ENCODE data around the gene MRPL36. TPM values are rescaled to one million over a fixed set of nuclear protein-coding genes. Genes with fewer than 3 reads are reported as not detected.

MRPL36 gene
- total RNA-seq, 5 donors from 2014 or later (not counting 1 experiment from before 2014, with no cell fraction given) = 10.6 to 32.5 (median 29.8) TPM

DNA sequence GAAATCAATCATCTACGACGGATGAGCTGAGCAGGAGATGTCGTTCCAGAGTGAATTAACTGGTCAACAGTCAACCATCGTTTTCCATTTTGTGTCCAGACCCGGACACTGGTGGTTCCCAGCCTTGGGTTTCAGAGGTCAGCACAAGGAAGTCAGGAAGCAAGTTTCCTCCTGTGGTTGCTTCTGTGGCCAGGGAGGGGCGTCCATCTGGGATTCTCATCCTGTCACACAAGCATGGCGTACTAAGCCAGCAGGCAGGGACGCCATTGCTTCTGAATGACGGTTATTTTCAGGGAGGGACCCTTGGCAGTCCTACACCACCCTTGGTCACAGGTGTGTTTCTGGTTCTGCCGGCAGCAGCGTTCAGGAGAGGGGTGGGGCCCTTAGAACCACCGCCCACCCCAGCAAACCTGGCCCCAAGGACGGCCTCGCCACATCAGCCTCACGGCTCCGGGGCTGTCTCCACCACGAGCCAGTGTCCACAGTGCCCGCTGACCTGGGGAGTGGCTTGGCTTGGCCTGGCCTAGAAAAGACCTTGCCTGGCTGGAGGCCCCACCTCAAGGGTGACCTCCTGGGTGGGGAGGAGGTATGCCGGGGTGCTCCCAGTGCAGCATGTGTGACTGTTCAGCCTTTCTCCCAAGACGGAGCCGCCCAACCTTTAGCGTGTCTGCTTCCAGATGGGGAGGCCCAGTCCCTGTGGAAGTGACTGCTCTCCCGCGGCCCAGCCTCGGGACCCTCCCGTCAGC is 26.8 kb upstream of the MRPL36 start:
- H3K27ac Mint-ChIP-seq = no peak overlapping the region
- Histone ChIP-seq H3K9me3 (no peaks in the 10 kb centered on the region), H3K36me3 (ENCODE audit: control insufficient read depth in 2 of 2, extremely low read depth in 1 of 2, insufficient read depth in 1 of 2, low read length in 1 of 2) (peaks cover 7 to 8% of the 10 kb centered on the region in 2 donors)

DNA sequence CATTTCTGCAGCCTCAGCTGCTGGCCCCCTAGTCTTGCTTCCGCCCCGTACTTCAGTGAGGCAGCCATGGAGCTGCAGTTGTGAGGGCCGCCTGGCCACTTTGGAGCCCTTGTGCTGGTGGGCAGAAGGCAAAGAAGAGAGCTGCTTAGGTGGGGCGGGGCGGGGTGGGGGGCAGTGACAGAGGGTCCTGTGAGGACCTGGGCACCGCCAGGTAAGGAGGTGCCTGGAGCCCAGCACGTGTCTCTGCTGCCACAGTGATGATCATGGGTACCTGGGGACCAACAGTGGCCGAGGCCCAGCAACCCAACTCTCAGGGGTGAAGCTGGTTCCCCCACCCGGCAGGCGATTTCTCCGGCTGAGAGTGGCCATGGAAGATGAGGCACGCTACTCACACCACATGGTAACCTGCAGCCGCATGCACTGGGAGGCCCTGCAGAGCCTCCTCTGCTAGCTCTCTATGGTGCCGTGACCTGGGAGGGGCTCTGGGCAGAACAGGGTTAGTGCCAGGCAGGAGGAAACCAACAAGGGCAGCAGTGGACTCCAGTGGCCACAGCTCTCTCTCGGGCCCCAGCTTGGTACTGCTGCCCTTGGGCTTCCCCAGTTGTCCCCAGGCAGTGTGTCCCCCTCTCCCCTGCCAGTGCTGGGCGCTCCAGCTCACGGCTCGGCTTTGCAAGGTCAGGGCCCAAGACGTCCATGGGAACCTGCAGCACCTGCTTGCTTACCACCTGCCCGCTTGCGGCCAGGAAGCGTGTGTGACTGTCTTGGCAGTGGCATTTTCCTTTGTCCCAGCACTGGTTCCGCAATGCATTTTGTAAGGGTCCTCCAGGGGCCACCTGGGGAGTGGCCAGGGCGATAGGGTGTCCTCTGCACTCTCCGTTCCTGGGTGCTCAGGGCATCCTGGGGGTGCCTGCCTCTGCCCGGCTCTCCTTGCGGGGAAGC is 25.5 kb upstream of the MRPL36 start:
- H3K27me3 Mint-ChIP-seq = no peaks in the 10 kb centered on the region
- POLR2A ChIA-PET = no interaction called here
- CTCF ChIA-PET = no interaction called here

More for the DNA sequence above, 26.8 kb upstream of the MRPL36 start:
- CTCF ChIA-PET = no interaction called here
- Mint-ChIP-seq H3K9me3 (peaks cover 0 to 5% (median 0%) of the 10 kb centered on the region in 3 donors), H3K36me3 (peaks cover 27% of the 10 kb centered on the region), H3K4me3 (no peak overlapping the region), H3K27me3 (no peaks in the 10 kb centered on the region), H3K4me1 (peaks cover 0 to 7% (median 0%) of the 10 kb centered on the region in 3 donors)
- ATAC-seq (replicated peaks in 1 of 4) (no peak), DNase-seq (no peak)
- POLR2A ChIA-PET = interaction anchor here in 1 of 2 donors (0.7 kb wide), 1 partner anchor 40 kb away, joined by 6 read pairs; no protein-coding TSS in a partner anchor
- 89% methylated on average over 15 of the region's 26 CpGs for WGBS (ENCODE audit: insufficient coverage)
- no peak overlapping the region for H3K4me3 ChIP-seq (ENCODE audit: control insufficient read depth in 1 of 2, extremely low read depth in 1 of 2, low read length in 1 of 2)
- no peaks in the 10 kb centered on the region for H3K27me3 ChIP-seq (replicated peaks in 1 of 2; ENCODE audit: control insufficient read depth in 2 of 2, extremely low read depth in 1 of 2, insufficient read depth in 2 of 2, low read length in 1 of 2)
- H3K27ac ChIP-seq (ENCODE audit: low read length) = no peak overlapping the region
- H3K4me1 ChIP-seq (ENCODE audit: control insufficient read depth in 1 of 2, extremely low read depth in 1 of 2, insufficient read depth in 2 of 2, low read length in 2 of 2) = peaks cover 0 to 3% of the 10 kb centered on the region in 2 experiments

DNA sequence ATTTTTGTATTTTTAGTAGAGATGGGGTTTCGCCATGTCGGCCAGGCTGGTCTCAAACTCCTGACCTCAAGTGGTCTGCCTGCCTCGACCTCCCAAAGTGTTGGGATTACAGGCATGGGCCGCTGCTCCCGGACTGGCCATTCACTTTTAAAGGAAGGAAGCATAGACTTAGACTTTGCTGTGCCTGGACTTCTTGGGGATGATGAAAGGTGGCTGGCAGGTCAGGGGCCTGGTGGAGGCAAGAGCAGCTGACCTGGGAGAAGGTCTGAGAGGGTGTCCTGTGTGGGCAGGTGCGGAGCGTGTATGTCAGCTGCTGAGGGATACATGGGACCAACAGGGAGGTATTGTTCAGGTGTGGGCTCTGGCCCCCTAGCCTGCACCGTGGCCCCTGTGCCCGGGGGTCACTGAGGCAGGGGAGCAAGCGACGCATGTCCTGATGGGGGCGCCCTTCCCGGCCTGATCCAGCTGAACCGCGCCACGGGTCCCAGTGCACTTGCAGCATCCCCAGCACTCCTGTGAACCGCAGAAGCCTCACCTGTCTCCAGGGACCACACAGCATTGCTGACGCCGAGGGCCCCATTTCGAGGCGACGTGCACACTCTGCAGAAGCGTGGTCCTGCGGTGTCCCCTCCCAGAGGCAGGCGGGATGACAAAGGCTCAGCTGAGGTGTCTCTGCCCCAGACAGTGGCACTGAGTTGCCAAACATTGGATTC is 24.6 kb upstream of the MRPL36 start:
- DNase-seq (peak in 1 of 35 experiments; percentile 11), ATAC-seq (replicated peaks in 1 of 4) (no peak)
- Mint-ChIP-seq H3K27me3 (no peaks in the 10 kb centered on the region), H3K4me3 (no peak overlapping the region), H3K27ac (no peak overlapping the region), H3K4me1 (peaks cover 0 to 7% (median 0%) of the 10 kb centered on the region in 3 donors), H3K36me3 (peaks cover 43% of the 10 kb centered on the region), H3K9me3 (peaks cover 0 to 5% (median 0%) of the 10 kb centered on the region in 3 donors)
- Histone ChIP-seq H3K27ac (ENCODE audit: low read length) (no peak overlapping the region), H3K9me3 (no peaks in the 10 kb centered on the region), H3K4me3 (ENCODE audit: control insufficient read depth in 1 of 2, extremely low read depth in 1 of 2, low read length in 1 of 2) (no peak overlapping the region), H3K36me3 (ENCODE audit: control insufficient read depth in 2 of 2, extremely low read depth in 1 of 2, insufficient read depth in 1 of 2, low read length in 1 of 2) (peaks cover 17 to 26% of the 10 kb centered on the region in 2 donors), H3K27me3 (replicated peaks in 1 of 2; ENCODE audit: control insufficient read depth in 2 of 2, extremely low read depth in 1 of 2, insufficient read depth in 2 of 2, low read length in 1 of 2) (no peaks in the 10 kb centered on the region), H3K4me1 (ENCODE audit: control insufficient read depth in 1 of 2, extremely low read depth in 1 of 2, insufficient read depth in 2 of 2, low read length in 2 of 2) (peaks cover 0 to 3% of the 10 kb centered on the region in 2 experiments)
- ChIA-PET CTCF (no interaction called here), POLR2A (no interaction called here)
- 96% methylated on average over 18 of the region's 25 CpGs for WGBS (ENCODE audit: insufficient coverage)

More for the DNA sequence above, 25.5 kb upstream of the MRPL36 start:
- Histone ChIP-seq H3K36me3 (ENCODE audit: control insufficient read depth in 2 of 2, extremely low read depth in 1 of 2, insufficient read depth in 1 of 2, low read length in 1 of 2) (peaks cover 17 to 20% of the 10 kb centered on the region in 2 donors), H3K9me3 (no peaks in the 10 kb centered on the region), H3K27me3 (replicated peaks in 1 of 2; ENCODE audit: control insufficient read depth in 2 of 2, extremely low read depth in 1 of 2, insufficient read depth in 2 of 2, low read length in 1 of 2) (no peaks in the 10 kb centered on the region), H3K27ac (ENCODE audit: low read length) (no peak overlapping the region), H3K4me1 (ENCODE audit: control insufficient read depth in 1 of 2, extremely low read depth in 1 of 2, insufficient read depth in 2 of 2, low read length in 2 of 2) (peaks cover 0 to 3% of the 10 kb centered on the region in 2 experiments), H3K4me3 (ENCODE audit: control insufficient read depth in 1 of 2, extremely low read depth in 1 of 2, low read length in 1 of 2) (no peak overlapping the region)
- Mint-ChIP-seq H3K27ac (no peak overlapping the region), H3K9me3 (peaks cover 0 to 5% (median 0%) of the 10 kb centered on the region in 3 donors), H3K4me1 (peaks cover 0 to 7% (median 0%) of the 10 kb centered on the region in 3 donors), H3K36me3 (peaks cover 37% of the 10 kb centered on the region), H3K4me3 (no peak overlapping the region)
- ATAC-seq (replicated peaks in 1 of 4) = no peak
- peak in 1 of 35 experiments; percentile 9 for DNase-seq
- WGBS (ENCODE audit: insufficient coverage) = 95% methylated on average over 27 of the region's 27 CpGs

DNA sequence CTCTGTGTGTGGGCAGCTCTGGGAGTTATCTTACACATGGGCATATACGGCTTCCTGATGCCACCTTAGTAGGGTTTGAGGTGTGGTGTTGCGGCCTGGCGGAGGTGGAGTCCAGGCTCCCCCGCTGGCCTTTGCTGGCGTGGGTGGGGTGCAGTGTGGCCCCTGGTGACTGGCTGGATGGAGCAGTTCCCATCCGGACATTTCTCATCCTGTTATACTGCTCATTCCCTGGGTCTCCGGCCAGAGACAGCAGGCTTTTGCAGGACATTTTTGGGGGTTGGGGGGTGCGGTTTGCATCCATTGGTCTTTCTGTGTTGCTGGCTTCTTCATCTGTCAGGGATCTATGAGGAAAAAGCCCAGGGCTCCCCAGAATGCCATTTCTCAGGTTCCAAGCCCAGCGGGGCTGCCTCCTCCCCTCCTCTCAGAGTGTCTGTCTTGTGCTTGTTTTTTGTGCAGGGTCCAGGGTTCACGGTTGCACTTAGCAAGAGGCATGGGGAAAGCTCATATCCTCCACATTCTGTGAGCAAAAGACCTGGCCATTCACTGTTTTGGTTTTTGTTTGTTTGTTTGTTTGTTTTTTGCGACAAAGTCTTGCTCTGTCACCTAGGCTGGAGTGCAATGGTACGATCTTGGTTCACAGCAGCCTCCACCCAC is 23.9 kb upstream of the MRPL36 start:
- peaks cover 0 to 7% (median 0%) of the 10 kb centered on the region in 3 donors for H3K4me1 Mint-ChIP-seq
- no peak overlapping the region for H3K4me3 Mint-ChIP-seq
- no peaks in the 10 kb centered on the region for H3K9me3 ChIP-seq
- 94% methylated on average over 4 of the region's 12 CpGs for WGBS (ENCODE audit: insufficient coverage)
- DNase-seq (peak in 1 of 35 experiments; percentile 6), ATAC-seq (replicated peaks in 1 of 4) (no peak)
- H3K36me3 Mint-ChIP-seq = peaks cover 50% of the 10 kb centered on the region
- POLR2A ChIA-PET = no interaction called here
- peaks cover 0 to 5% (median 0%) of the 10 kb centered on the region in 3 donors for H3K9me3 Mint-ChIP-seq
- no peaks in the 10 kb centered on the region for H3K27me3 ChIP-seq (replicated peaks in 1 of 2; ENCODE audit: control insufficient read depth in 2 of 2, extremely low read depth in 1 of 2, insufficient read depth in 2 of 2, low read length in 1 of 2)
- H3K27ac Mint-ChIP-seq = no peak overlapping the region
- CTCF ChIA-PET = no interaction called here
- peaks cover 17 to 30% of the 10 kb centered on the region in 2 donors for H3K36me3 ChIP-seq (ENCODE audit: control insufficient read depth in 2 of 2, extremely low read depth in 1 of 2, insufficient read depth in 1 of 2, low read length in 1 of 2)
- no peak overlapping the region for H3K27ac ChIP-seq (ENCODE audit: low read length)
- H3K4me3 ChIP-seq (ENCODE audit: control insufficient read depth in 1 of 2, extremely low read depth in 1 of 2, low read length in 1 of 2) = no peak overlapping the region
- no peaks in the 10 kb centered on the region for H3K27me3 Mint-ChIP-seq
- H3K4me1 ChIP-seq (ENCODE audit: control insufficient read depth in 1 of 2, extremely low read depth in 1 of 2, insufficient read depth in 2 of 2, low read length in 2 of 2) = peaks cover 0 to 3% of the 10 kb centered on the region in 2 experiments

DNA sequence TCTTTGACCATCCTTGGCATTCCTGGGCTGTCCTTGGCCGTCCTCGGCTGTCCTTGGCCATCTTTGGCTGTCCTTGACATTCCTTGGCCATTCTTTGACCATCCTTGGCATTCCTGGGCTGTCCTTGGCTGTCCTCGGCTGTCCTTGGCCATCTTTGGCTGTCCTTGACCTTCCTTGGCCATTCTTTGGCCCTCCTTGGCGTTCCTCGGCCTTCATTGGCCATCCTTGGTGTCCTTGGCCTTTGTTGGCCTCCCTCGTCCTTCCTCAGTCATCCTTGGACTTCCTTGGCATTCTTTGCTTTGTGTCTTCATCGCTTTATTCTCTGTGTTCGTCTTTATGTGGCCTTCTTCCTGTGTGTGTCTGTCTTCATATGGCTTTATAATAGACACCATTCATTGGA is 22.2 kb upstream of the MRPL36 start:
- Histone ChIP-seq H3K36me3 (ENCODE audit: control insufficient read depth in 2 of 2, extremely low read depth in 1 of 2, insufficient read depth in 1 of 2, low read length in 1 of 2) (peaks cover 17 to 44% of the 10 kb centered on the region in 2 donors), H3K27me3 (replicated peaks in 1 of 2; ENCODE audit: control insufficient read depth in 2 of 2, extremely low read depth in 1 of 2, insufficient read depth in 2 of 2, low read length in 1 of 2) (no peaks in the 10 kb centered on the region)
- H3K27ac Mint-ChIP-seq = no peak overlapping the region

More for the DNA sequence above, 22.2 kb upstream of the MRPL36 start:
- peaks cover 62% of the 10 kb centered on the region for H3K36me3 Mint-ChIP-seq
- peaks cover 0 to 7% (median 0%) of the 10 kb centered on the region in 3 donors for H3K4me1 Mint-ChIP-seq
- Histone ChIP-seq H3K27ac (ENCODE audit: low read length) (no peak overlapping the region), H3K4me3 (ENCODE audit: control insufficient read depth in 1 of 2, extremely low read depth in 1 of 2, low read length in 1 of 2) (no peak overlapping the region), H3K4me1 (ENCODE audit: control insufficient read depth in 1 of 2, extremely low read depth in 1 of 2, insufficient read depth in 2 of 2, low read length in 2 of 2) (no peaks in the 10 kb centered on the region), H3K9me3 (no peaks in the 10 kb centered on the region)
- no peak overlapping the region for H3K4me3 Mint-ChIP-seq
- CTCF ChIA-PET = no interaction called here
- DNase-seq (no peak), ATAC-seq (replicated peaks in 1 of 4) (no peak)
- H3K9me3 Mint-ChIP-seq = peaks cover 0 to 5% (median 0%) of the 10 kb centered on the region in 3 donors
- WGBS (ENCODE audit: insufficient coverage) = 94% methylated on average over 6 of the region's 8 CpGs
- POLR2A ChIA-PET = no interaction called here
- no peaks in the 10 kb centered on the region for H3K27me3 Mint-ChIP-seq
